HEK293 (cell line): ENCODE data around the gene NUP62.

Experiments
- BCL11A ChIP-seq: fragments of 450-650 bp; formaldehyde crosslinking; IDR thresholded peaks from 2 replicates; pipeline ENCODE4 v1.5.1; 2016; ENCODE audit warnings: low read depth, missing biosample characterization, missing genetic modification characterization
- GLIS1 ChIP-seq: fragments of 450-650 bp; formaldehyde crosslinking; IDR thresholded peaks from 2 replicates; pipeline ENCODE4 v1.5.1; 2016; ENCODE audit warnings: missing biosample characterization, missing genetic modification characterization
- KLF1 ChIP-seq: fragments of 450-650 bp; formaldehyde crosslinking; IDR thresholded peaks from 2 replicates; pipeline ENCODE4 v1.5.1; 2016; ENCODE audit warnings: missing biosample characterization, missing genetic modification characterization
- KLF16 ChIP-seq: fragments of 450-650 bp; formaldehyde crosslinking; IDR thresholded peaks from 2 replicates; pipeline ENCODE4 v1.5.1; 2017; ENCODE audit warnings: missing biosample characterization, missing genetic modification characterization
- KLF7 ChIP-seq: fragments of 450-650 bp; formaldehyde crosslinking; IDR thresholded peaks from 2 replicates; pipeline ENCODE4 v1.5.1; 2016; ENCODE audit warnings: missing biosample characterization, missing genetic modification characterization, borderline replicate concordance
- MZF1 ChIP-seq: fragments of 450-650 bp; formaldehyde crosslinking; IDR thresholded peaks from 2 replicates; pipeline ENCODE4 v1.5.1; 2017; ENCODE audit warnings: missing biosample characterization, missing genetic modification characterization, borderline replicate concordance
- PRDM4 ChIP-seq: fragments of 450-650 bp; formaldehyde crosslinking; IDR thresholded peaks from 2 replicates; pipeline ENCODE4 v1.5.1; 2017; ENCODE audit warnings: missing biosample characterization, missing genetic modification characterization
- RBAK ChIP-seq: fragments of 450-650 bp; formaldehyde crosslinking; IDR thresholded peaks from 2 replicates; pipeline ENCODE4 v1.5.1; 2016; ENCODE audit warnings: missing biosample characterization, missing genetic modification characterization
- SP3 ChIP-seq: fragments of 450-650 bp; formaldehyde crosslinking; IDR thresholded peaks from 2 replicates; pipeline ENCODE4 v1.5.1; 2016; ENCODE audit warnings: missing biosample characterization, missing genetic modification characterization
- ZBTB48 ChIP-seq: fragments of 450-650 bp; formaldehyde crosslinking; IDR thresholded peaks from 2 replicates; pipeline ENCODE4 v1.5.1; 2016; ENCODE audit warnings: missing biosample characterization, missing genetic modification characterization
- ZEB2 ChIP-seq: fragments of 450-650 bp; formaldehyde crosslinking; IDR thresholded peaks from 2 replicates; pipeline ENCODE4 v1.5.1; 2016; ENCODE audit warnings: missing biosample characterization, missing genetic modification characterization
- ZFHX2 ChIP-seq: fragments of 450-650 bp; formaldehyde crosslinking; conservative IDR thresholded peaks from 2 replicates; pipeline ENCODE4 v1.5.1; 2016; ENCODE audit warnings: missing biosample characterization, missing genetic modification characterization
- ZIC2 ChIP-seq: fragments of 450-650 bp; formaldehyde crosslinking; IDR thresholded peaks from 2 replicates; pipeline ENCODE4 v1.5.1; 2016; ENCODE audit warnings: missing biosample characterization, missing genetic modification characterization
- ZNF223 ChIP-seq: fragments of 450-650 bp; formaldehyde crosslinking; IDR thresholded peaks from 2 replicates; pipeline ENCODE4 v1.5.1; 2016; ENCODE audit warnings: missing biosample characterization, missing genetic modification characterization
- ZNF23 ChIP-seq: fragments of 450-650 bp; formaldehyde crosslinking; IDR thresholded peaks from 2 replicates; pipeline ENCODE4 v1.5.1; 2016; ENCODE audit warnings: missing biosample characterization, missing genetic modification characterization, borderline replicate concordance
- ZNF24 ChIP-seq: fragments of 450-650 bp; formaldehyde crosslinking; IDR thresholded peaks from 2 replicates; pipeline ENCODE4 v1.5.1; 2016; ENCODE audit warnings: missing biosample characterization, missing genetic modification characterization
- ZNF398 ChIP-seq: fragments of 450-650 bp; formaldehyde crosslinking; IDR thresholded peaks from 2 replicates; pipeline ENCODE4 v1.5.1; 2017; ENCODE audit warnings: missing biosample characterization, missing genetic modification characterization
- ZNF558 ChIP-seq: fragments of 450-650 bp; formaldehyde crosslinking; IDR thresholded peaks from 2 replicates; pipeline ENCODE4 v1.5.1; 2016; ENCODE audit warnings: missing biosample characterization, missing genetic modification characterization
- ZNF561 ChIP-seq: fragments of 450-650 bp; IDR thresholded peaks from 2 replicates; pipeline ENCODE4 v1.5.1; 2018; ENCODE audit warnings: missing biosample characterization, missing genetic modification characterization, borderline replicate concordance
- ZNF660 ChIP-seq: fragments of 450-650 bp; IDR thresholded peaks from 2 replicates; pipeline ENCODE4 v1.5.1; 2018; ENCODE audit warnings: missing biosample characterization, mild to moderate bottlenecking, missing genetic modification characterization
- ZNF692 ChIP-seq: fragments of 450-650 bp; formaldehyde crosslinking; IDR thresholded peaks from 2 replicates; pipeline ENCODE4 v1.5.1; 2016; ENCODE audit warnings: missing biosample characterization, missing genetic modification characterization
- ZNF791 ChIP-seq: fragments of 450-650 bp; formaldehyde crosslinking; IDR thresholded peaks from 2 replicates; pipeline ENCODE4 v1.5.1; 2016; ENCODE audit warnings: missing biosample characterization, missing genetic modification characterization
- ZSCAN18 ChIP-seq: fragments of 450-650 bp; formaldehyde crosslinking; IDR thresholded peaks from 2 replicates; pipeline ENCODE4 v1.5.1; 2016; ENCODE audit warnings: missing biosample characterization, missing genetic modification characterization
- TF ChIP-seq, protein P1 (sequence below): fragments of 450-650 bp; IDR thresholded peaks from 2 replicates; pipeline ENCODE4 v1.5.1; 2018; ENCODE audit warnings: missing biosample characterization, missing genetic modification characterization
- TF ChIP-seq, protein P2 (sequence below): fragments of 450-650 bp; formaldehyde crosslinking; IDR thresholded peaks from 2 replicates; pipeline ENCODE4 v1.5.1; 2016; ENCODE audit warnings: missing biosample characterization, missing genetic modification characterization

Gene NUP62

DNA sequence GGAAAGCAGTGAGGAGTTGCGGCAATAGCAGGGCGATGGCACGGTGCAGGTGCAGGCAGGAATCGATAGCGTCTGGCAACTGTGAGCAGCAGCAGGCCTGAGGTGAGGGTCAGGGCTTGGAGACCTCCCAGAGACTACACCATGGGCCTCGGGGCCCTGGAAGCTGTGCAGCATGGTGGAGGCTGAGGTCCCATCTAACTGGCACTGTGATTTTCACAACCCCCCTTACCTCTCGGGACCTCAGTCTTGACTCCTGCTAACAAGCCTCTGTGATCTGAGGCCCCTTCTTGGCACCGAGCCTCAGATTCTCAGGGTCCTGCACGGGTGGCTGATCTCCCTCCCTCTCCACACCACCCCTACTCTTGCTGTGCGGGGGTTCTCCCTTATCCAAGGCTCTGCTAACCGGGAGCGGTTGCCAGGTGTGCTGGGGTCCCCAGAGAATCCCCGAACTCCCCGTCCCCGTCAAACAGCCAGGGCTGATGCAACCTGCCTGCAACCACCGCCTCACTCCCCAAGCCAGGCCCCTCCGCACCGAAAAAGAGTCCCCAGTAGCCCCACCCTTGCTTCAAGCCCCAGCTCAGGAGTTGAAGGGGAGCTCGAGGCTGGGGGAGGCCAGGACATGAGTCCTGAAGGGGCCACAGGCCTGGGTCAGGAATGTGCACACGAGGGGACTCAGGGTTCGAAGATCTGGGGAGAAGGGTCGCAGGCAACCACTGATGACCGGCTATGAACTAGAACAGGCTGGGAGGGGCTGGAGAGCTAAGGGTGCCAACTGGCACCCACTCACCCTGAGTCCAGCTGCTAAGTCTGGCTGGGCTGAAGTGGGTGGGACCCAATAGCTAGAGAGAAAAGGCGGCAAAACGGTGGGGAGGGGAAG is 5.1 kb downstream of the NUP62 start (continued):
- TF ChIP-seq ZNF398 (tag by site-specific recombination) (peak; percentile 70), GLIS1 (no peak; the same call in 1 of the 2 replicates), ZNF561 (tag by site-specific recombination) (peak; percentile 67; the same call in 1 of the 2 replicates), ZNF791 (tag by site-specific recombination) (0 out of 2 replicates have a peak, but pooled peaks have one; percentile 4), KLF16 (tag by site-specific recombination) (peak; percentile 95), ZFHX2 (tag by site-specific recombination) (peak; percentile 72), ZNF660 (tag by site-specific recombination) (0 out of 2 replicates have a peak, but pooled peaks have one; percentile 38), RBAK (tag by site-specific recombination) (no peak), MZF1 (tag by site-specific recombination) (peak; percentile 79; the same call in 1 of the 2 replicates), ZIC2 (tag by site-specific recombination) (peak; percentile 31; the same call in 1 of the 2 replicates), PRDM4 (tag by site-specific recombination) (peak; percentile 35; the same call in 1 of the 2 replicates), ZSCAN18 (peak; percentile 83; the same call in 1 of the 2 replicates), ZNF24 (no peak), BCL11A (tag by site-specific recombination) (no peak), ZNF23 (tag by site-specific recombination) (0 out of 2 replicates have a peak, but pooled peaks have one; percentile 12), SP3 (tag by site-specific recombination) (peak; percentile 33; the same call in 1 of the 2 replicates), ZBTB48 (tag by site-specific recombination) (peak; percentile 51; the same call in 1 of the 2 replicates), KLF7 (tag by site-specific recombination) (peak; percentile 36; the same call in 1 of the 2 replicates), ZNF223 (tag by site-specific recombination) (peak; percentile 86), ZEB2 (peak; percentile 87), ZNF692 (peak; percentile 81), ZNF558 (0 out of 2 replicates have a peak, but pooled peaks have one; percentile 33), KLF1 (peak; percentile 31; the same call in 1 of the 2 replicates)
- TF ChIP-seq, protein P1, sequence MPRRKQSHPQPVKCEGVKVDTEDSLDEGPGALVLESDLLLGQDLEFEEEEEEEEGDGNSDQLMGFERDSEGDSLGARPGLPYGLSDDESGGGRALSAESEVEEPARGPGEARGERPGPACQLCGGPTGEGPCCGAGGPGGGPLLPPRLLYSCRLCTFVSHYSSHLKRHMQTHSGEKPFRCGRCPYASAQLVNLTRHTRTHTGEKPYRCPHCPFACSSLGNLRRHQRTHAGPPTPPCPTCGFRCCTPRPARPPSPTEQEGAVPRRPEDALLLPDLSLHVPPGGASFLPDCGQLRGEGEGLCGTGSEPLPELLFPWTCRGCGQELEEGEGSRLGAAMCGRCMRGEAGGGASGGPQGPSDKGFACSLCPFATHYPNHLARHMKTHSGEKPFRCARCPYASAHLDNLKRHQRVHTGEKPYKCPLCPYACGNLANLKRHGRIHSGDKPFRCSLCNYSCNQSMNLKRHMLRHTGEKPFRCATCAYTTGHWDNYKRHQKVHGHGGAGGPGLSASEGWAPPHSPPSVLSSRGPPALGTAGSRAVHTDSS (tag by site-specific recombination): 0 out of 2 replicates have a peak, but pooled peaks have one; percentile 31
- TF ChIP-seq, protein P2, sequence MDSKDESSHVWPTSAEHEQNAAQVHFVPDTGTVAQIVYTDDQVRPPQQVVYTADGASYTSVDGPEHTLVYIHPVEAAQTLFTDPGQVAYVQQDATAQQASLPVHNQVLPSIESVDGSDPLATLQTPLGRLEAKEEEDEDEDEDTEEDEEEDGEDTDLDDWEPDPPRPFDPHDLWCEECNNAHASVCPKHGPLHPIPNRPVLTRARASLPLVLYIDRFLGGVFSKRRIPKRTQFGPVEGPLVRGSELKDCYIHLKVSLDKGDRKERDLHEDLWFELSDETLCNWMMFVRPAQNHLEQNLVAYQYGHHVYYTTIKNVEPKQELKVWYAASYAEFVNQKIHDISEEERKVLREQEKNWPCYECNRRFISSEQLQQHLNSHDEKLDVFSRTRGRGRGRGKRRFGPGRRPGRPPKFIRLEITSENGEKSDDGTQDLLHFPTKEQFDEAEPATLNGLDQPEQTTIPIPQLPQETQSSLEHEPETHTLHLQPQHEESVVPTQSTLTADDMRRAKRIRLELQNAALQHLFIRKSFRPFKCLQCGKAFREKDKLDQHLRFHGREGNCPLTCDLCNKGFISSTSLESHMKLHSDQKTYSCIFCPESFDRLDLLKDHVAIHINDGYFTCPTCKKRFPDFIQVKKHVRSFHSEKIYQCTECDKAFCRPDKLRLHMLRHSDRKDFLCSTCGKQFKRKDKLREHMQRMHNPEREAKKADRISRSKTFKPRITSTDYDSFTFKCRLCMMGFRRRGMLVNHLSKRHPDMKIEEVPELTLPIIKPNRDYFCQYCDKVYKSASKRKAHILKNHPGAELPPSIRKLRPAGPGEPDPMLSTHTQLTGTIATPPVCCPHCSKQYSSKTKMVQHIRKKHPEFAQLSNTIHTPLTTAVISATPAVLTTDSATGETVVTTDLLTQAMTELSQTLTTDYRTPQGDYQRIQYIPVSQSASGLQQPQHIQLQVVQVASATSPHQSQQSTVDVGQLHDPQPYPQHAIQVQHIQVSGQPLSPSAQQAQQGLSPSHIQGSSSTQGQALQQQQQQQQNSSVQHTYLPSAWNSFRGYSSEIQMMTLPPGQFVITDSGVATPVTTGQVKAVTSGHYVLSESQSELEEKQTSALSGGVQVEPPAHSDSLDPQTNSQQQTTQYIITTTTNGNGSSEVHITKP: peak; percentile 59; the same call in 1 of the 2 replicates
